ENCODE data around the gene TRIM8. TPM values are rescaled to one million over a fixed set of nuclear protein-coding genes. Genes with fewer than 3 reads are reported as not detected.
"Not testable (repeated sequence)": the region's sequence is repeated elsewhere in the genome, so short reads cannot be mapped to it uniquely, and the experiment has no call there.

Gene TRIM8
- polyA plus RNA-seq, 1 donor from 2014 or later, result 71.5 TPM

DNA sequence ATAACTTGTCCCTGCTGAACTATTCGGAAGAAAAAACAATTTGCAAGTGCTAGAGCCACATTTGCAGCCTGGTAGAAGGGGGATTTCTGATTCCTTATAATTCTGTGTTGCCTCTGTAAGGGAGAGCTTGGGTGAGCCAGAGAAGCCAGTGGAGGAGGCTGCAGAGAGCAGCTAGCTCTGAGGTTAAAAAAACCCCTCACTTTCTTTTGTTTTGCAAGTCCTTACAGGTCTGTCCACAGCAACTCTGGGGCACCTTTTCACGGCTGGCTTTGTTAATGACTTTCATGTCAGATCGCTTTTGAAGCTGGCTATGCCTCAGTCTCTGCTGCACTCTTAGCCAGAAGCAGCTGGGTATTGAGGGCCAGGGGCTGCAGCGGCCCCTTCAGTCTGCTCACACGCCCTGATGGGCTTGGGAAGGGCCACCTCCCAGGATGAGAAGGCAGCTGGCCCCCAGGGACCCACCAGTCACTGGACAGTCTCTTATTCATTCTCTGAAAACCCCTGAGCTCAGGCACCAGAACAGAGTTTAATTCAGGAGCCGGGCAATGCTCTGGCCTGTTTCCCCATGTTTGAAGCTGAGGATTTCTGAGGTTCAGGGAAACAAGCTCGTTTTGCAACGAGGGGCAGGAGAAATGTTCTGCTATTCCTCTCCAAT, 30.9 kb downstream of the TRIM8 start:
- H3K9me3 Mint-ChIP-seq, result no peaks in the 10 kb centered on the region
- H3K4me1 Mint-ChIP-seq, result peaks cover 23 to 34% (median 28%) of the 10 kb centered on the region in 3 donors
- H3K27ac Mint-ChIP-seq, result peak overlapping the region in 2 of 3 donors; percentile 49 to 62
- no peaks in the 10 kb centered on the region for H3K27me3 Mint-ChIP-seq
- H3K36me3 Mint-ChIP-seq, result peaks cover 2% of the 10 kb centered on the region
- peak overlapping the region in 2 of 4 donors; percentile 42 to 43 for H3K4me3 Mint-ChIP-seq

DNA sequence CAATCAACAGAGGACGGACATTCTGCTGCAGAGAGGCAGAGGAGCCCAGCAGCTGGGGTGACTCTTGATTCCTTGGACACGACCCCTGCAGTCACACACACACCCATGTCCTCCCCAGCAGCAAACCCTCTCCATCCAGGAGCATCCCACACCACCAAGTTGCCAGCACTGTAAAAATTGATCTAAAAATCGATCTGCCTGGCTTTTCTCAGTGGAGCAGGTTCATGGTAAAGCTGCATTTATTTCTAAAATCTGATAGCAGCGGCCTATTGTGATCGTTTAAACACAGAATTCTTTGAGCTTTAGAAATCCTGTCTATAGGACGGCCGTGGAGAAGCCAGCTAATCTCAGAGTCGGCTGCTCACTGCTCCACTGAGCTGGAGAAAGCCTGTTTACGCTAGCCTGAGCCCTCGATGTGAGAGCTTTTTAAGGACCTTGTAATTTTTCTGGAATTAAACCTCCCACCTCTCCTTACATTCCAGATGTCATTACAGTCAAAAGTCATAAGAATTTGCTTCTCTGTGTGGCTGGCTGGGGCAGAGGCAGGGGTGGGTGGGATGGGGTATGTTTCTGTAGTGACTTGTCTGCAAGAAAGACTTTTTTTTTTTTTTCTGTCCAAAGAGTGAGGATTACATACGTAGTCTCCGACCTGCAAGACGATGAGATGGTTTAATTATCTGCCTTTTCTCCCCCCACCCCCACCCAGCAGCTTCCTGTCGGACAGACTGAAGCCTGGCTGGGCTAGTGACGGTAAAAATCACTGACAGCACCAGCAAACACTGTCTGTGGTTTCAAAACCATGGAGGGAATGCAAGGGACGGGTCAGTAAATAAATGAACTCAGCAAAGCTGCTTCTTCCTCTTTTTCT, 31.6 kb downstream of the TRIM8 start:
- H3K27ac Mint-ChIP-seq, result no peak overlapping the region
- no peaks in the 10 kb centered on the region for H3K9me3 Mint-ChIP-seq
- H3K27me3 Mint-ChIP-seq, result no peaks in the 10 kb centered on the region
- peak overlapping the region in 2 of 4 donors; percentile 42 to 43 for H3K4me3 Mint-ChIP-seq
- peaks cover 2% of the 10 kb centered on the region for H3K36me3 Mint-ChIP-seq
- H3K4me1 Mint-ChIP-seq, result peaks cover 23 to 34% (median 28%) of the 10 kb centered on the region in 3 donors

DNA sequence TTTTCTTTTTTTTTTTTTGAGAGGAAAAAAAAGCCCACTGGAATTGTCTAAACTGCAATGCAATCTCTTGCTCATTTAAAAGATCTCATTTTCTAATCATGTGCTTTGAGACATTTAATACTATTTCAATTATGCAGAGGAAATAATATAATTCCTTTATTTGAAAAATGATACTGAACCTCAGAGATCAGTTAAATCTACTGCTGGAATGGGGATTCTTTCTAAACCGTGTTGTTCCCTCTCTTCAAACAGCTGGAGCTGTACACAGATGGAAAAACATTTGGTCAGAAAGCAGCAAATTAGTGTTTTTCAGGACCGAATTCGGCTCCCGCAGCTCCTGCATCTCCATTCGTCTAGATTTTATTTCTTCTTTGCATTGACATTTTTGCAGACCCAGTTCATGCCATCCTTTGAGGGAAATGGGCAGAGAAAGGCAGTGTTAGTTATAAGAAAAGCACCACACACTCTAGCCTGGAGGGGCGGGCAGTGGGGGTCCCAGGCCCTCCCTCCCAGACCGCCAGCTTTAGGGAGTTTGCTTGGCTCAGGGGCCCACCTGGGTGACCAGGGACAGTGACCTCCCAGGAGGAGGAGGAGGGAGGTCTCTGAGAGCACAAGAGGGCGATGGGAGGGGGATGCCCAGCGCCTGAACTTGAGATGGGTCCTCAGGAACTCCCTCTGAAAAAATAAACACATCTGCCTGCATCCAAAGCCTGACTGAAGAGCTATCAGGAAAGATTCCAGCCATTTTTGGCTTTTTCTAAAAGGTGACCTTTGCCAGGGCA, 32.4 kb downstream of the TRIM8 start:
- H3K36me3 Mint-ChIP-seq, result peaks cover 2% of the 10 kb centered on the region
- H3K4me3 Mint-ChIP-seq, result no peak overlapping the region
- peak overlapping the region in 1 of 3 donors; percentile 33 for H3K27ac Mint-ChIP-seq
- no peaks in the 10 kb centered on the region for H3K9me3 Mint-ChIP-seq
- H3K4me1 Mint-ChIP-seq, result peaks cover 23 to 34% (median 28%) of the 10 kb centered on the region in 3 donors
- no peaks in the 10 kb centered on the region for H3K27me3 Mint-ChIP-seq

DNA sequence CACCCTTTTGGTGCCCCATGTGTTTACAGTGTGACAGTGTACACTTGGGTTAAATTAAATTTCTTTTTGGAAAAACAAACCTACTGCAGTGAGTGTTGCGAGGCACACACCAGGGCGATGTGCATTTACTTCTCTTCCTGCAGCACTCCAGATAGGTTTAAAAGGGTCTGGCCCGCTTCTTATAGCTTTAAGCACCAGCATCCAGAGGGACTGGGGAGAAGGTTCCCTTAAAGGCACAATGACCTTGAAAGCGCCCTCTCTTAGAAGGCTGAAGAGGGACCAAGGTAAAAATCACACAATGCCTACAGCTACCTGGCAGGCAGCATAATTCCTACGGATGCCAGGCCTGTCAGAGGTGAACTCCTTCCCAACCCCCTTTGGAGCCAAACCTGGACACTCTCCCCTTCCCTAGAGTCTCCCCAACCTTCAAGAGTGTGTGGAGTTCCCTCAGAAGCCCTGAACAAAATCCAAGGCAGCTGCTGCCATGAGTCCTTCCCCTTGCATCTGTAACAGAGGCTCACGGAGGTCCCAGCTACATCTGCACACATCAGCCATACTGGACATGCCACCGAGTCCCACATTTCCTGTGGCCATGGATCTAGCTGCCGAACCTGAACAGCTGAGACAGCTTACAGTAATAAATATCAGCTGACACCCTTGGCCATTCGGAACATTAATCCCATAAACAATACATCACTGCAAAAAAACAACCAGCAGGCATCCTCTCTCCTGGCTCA, 33.2 kb downstream of the TRIM8 start:
- Mint-ChIP-seq H3K27ac (peak overlapping the region; percentile 14 to 64 (median 23)), H3K4me1 (peaks cover 23 to 34% (median 28%) of the 10 kb centered on the region in 3 donors), H3K27me3 (no peaks in the 10 kb centered on the region), H3K9me3 (no peaks in the 10 kb centered on the region), H3K36me3 (peaks cover 3% of the 10 kb centered on the region), H3K4me3 (no peak overlapping the region)

DNA sequence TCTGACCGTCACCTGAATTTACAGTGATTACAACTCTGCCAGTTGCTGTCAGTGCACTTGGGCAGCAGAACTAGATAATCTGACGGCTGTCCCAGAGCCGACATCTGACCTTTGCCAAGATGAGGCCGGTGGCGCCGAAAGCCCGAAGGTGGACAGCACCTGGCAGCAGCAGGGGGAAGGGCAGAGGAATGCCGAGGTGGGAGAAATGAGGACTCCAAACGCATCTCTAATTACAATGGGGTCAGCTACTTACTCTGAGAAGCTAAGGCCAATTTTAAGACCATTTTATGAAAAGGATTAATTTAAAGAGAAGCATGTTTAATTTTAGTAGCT, 33.8 kb downstream of the TRIM8 start:
- no peaks in the 10 kb centered on the region for H3K9me3 Mint-ChIP-seq
- H3K36me3 Mint-ChIP-seq, result peaks cover 3% of the 10 kb centered on the region
- H3K4me3 Mint-ChIP-seq, result no peak overlapping the region
- no peaks in the 10 kb centered on the region for H3K27me3 Mint-ChIP-seq
- no peak overlapping the region for H3K27ac Mint-ChIP-seq
- H3K4me1 Mint-ChIP-seq, result peaks cover 23 to 34% (median 28%) of the 10 kb centered on the region in 3 donors

DNA sequence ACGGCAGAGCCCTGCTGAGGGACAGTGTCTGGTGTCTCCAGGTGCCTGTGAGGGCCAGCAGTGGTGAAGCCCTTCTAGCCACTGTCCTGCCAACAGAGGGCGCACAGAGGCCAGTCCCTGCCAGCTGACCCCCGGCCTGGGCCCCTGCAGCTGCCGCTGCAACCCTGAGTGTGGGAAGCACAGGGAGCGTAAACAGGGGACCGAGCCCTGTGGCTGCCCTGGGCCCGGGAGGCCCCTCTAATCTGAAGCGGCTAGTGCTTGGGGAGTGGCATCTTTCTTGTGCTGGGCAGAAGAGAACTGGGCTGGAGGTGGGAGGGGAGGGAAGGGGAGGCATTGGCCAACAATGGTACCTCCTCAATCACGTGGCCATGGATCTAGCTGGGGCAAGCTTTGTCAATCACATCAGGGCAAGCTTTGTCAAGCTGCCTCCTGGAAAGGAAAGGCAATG, 34.6 kb downstream of the TRIM8 start:
- H3K27me3 Mint-ChIP-seq, result no peaks in the 10 kb centered on the region
- no peaks in the 10 kb centered on the region for H3K9me3 Mint-ChIP-seq
- peaks cover 1% of the 10 kb centered on the region for H3K36me3 Mint-ChIP-seq
- H3K27ac Mint-ChIP-seq, result no peak overlapping the region
- H3K4me3 Mint-ChIP-seq, result peak overlapping the region in 1 of 4 donors; percentile 27
- H3K4me1 Mint-ChIP-seq, result peaks cover 19 to 30% (median 24%) of the 10 kb centered on the region in 3 donors

DNA sequence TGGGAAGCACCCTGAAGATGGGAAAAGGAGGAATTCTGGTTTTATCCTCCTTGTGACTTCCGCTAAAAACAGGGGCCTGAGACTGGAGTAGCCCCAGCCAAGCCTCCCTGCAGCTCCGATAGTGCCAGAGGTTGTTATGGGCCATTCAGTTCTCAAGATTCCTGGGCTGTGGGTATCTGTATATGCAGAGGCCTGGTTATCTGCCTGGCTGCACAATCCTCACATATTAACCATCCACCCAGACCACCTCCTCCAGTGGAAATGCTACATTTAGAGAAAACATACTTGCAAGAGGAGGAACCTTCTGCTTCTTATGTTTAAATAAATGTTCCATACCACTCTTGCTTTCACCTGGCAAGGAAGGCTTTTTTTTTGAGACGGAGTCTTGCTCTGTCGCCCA, 35.3 kb downstream of the TRIM8 start:
- no peaks in the 10 kb centered on the region for H3K9me3 Mint-ChIP-seq
- peaks cover 1% of the 10 kb centered on the region for H3K36me3 Mint-ChIP-seq
- no peak overlapping the region for H3K27ac Mint-ChIP-seq
- H3K27me3 Mint-ChIP-seq, result no peaks in the 10 kb centered on the region
- H3K4me1 Mint-ChIP-seq, result peaks cover 16 to 27% (median 22%) of the 10 kb centered on the region in 3 donors
- H3K4me3 Mint-ChIP-seq, result no peak overlapping the region

DNA sequence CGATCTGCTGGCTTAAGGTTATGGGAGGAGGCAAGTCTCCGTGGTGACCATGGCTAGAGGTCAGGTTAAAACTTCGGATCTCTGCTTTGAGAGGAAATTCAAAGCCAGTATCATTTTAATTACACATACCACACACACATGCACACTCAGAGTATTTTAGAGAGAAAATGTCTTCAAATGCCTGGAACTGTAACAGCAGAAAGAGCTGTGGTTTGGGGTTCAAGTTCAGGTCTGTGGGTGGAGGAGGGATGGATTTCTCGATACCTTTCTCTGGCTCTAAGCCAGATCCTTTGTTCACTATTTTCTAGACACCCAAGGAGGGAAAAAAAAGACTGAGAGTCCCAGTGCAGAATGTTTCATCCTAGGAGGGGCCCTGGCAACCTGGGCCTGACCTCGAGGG, 37.4 kb downstream of the TRIM8 start:
- Mint-ChIP-seq H3K27me3 (no peaks in the 10 kb centered on the region), H3K27ac (no peak overlapping the region), H3K9me3 (no peaks in the 10 kb centered on the region), H3K36me3 (peaks cover 4% of the 10 kb centered on the region), H3K4me3 (no peak overlapping the region), H3K4me1 (peaks cover 2 to 7% (median 7%) of the 10 kb centered on the region in 3 donors)

DNA sequence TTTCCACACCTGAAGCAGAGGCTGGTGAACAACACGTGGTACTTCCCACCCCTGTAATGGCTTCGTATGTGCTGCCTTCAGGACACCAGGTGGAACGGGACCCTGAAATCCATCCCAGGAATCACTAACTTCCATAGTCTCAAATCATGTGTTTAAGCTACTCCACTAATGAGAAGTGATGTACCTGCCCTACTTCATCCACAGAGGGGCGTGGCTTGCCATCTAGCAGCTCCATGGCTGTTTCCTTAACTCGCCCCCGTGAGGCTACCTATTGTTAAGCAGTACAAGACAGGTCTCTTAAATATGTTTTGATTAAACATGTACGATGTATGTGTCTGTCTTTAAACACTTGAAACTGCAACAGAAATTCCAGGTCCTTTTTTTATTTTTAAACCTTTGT, 38.1 kb downstream of the TRIM8 start:
- Mint-ChIP-seq H3K9me3 (no peaks in the 10 kb centered on the region), H3K4me1 (peaks cover 2 to 4% (median 3%) of the 10 kb centered on the region in 3 donors), H3K27ac (no peak overlapping the region), H3K27me3 (no peaks in the 10 kb centered on the region), H3K4me3 (no peak overlapping the region), H3K36me3 (peaks cover 4% of the 10 kb centered on the region)

DNA sequence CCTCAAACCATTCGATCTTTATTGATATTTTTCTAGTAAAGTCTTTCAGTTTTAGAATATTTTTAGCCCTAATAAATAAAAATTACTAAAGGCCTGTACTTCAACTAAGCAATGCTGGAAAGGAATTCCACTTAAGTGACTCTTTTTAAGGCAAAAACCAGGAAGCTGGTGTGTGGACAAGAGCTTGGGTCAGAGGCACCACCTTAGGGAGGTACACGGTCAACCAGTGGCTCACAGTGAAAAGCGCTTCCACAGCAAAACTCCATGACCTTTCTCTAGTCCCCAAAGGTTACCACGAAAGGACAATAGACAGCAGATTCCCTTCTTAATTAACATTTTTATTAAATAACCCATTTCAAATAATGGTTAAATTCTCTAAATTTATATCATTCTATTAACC, 38.7 kb downstream of the TRIM8 start:
- no peaks in the 10 kb centered on the region for H3K9me3 Mint-ChIP-seq
- no peak overlapping the region for H3K27ac Mint-ChIP-seq
- no peaks in the 10 kb centered on the region for H3K27me3 Mint-ChIP-seq
- H3K36me3 Mint-ChIP-seq, result peaks cover 4% of the 10 kb centered on the region
- no peak overlapping the region for H3K4me3 Mint-ChIP-seq
- peaks cover 0 to 4% (median 2%) of the 10 kb centered on the region in 3 donors for H3K4me1 Mint-ChIP-seq

DNA sequence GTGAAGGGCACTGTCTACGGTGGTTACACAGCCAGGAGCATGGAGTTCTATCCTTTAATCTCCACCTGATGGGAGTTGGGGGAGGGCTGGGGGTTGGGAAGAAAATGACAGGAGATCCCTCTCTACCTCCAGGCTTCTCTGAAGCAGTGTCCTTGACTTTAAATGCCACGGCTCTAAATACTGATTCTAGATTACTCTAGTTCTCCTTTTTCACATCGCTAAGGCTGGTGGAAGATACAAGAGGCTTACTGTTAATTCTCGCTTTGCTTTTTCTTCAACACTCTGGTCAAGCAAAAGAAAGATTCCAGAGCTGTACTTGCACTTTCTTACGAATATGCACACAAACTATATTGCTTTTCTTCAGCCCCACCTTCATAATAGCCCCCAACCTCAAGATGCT, 39.5 kb downstream of the TRIM8 start:
- H3K4me1 Mint-ChIP-seq, result peaks cover 0 to 2% (median 1%) of the 10 kb centered on the region in 3 donors
- no peaks in the 10 kb centered on the region for H3K27me3 Mint-ChIP-seq
- no peak overlapping the region for H3K4me3 Mint-ChIP-seq
- peaks cover 4% of the 10 kb centered on the region for H3K36me3 Mint-ChIP-seq
- H3K27ac Mint-ChIP-seq, result peak overlapping the region in 2 of 3 donors; percentile 14 to 23
- H3K9me3 Mint-ChIP-seq, result no peaks in the 10 kb centered on the region

DNA sequence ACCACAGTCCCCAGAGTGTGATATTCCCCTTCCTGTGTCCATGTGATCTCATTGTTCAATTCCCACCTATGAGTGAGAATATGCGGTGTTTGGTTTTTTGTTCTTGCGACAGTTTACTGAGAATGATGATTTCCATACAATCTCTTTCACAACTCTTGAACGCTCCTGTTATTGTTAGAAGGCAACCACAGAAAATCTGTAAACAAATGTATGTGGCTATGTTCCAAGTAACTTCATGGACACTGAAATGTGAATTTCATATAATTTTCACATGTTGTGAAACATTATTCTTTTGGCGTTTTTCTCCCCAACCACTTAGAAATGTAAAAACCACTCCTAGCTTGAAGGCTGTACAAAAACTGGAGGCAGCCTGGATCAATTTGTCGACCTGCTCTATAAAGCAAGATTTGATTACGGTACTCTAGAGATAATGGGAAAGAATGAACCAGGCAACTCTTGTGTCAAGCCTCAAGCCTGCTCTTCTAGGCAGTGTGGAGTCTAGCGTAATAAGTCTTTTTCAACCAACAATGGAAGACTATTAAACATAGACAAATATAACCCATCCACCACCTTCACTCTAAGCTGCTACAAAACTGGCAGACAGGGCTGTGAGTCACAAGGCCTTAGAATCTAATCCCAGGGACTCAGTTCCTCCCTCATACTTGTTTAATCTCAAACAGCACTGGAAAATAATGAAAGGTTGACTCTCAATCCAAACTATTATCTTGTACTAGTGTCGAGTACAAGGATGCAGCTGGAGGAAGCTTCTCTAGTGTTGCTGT, 47.2 kb downstream of the TRIM8 start:
- Mint-ChIP-seq H3K9me3 (no peaks in the 10 kb centered on the region), H3K27me3 (no peaks in the 10 kb centered on the region), H3K4me3 (no peak overlapping the region), H3K27ac (no peak overlapping the region), H3K36me3 (peaks cover 2% of the 10 kb centered on the region), H3K4me1 (no peaks in the 10 kb centered on the region)

DNA sequence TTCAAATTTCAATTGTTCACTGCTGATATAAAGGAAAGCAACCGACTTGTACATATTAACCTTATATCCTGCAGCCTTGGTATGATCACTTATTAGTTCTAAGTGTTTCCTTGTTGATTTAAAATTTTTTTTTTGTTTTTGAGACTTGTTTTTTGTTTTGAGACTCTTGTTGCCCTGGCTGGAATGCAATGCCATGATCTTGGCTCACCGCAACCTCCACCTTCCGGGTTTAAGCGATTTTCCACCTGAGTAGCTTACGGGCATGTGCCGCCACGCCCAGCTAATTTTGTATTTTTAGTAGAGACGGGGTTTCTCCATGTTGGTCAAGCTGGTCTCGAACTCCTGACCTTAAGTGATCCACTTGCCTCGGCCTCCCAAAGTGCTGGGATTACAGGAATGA, 51.1 kb downstream of the TRIM8 start:
- H3K27me3 Mint-ChIP-seq, H3K4me1 Mint-ChIP-seq, H3K27ac Mint-ChIP-seq, H3K4me3 Mint-ChIP-seq, H3K9me3 Mint-ChIP-seq: not testable (repeated sequence)
- H3K36me3 Mint-ChIP-seq, result peaks cover 17% of the 10 kb centered on the region

DNA sequence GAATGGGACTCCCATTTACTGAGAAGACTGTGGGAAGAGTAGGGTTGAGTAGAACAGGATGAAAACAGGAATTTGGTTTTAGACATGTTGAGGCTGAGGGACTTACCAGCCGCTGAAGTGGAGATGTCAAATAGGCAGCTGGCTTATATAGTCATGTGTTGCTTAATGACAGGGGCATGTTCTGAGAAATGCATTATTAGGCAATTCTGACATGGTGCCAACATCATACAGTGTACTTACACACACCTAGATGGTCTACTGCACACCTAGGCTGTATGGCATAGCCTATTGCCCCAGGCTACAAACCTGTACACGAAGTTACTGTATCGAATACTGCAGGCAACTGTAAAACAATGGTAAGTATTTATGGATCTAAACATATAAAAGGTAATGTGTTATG, 52.5 kb downstream of the TRIM8 start:
- Mint-ChIP-seq H3K9me3 (no peaks in the 10 kb centered on the region), H3K27me3 (no peaks in the 10 kb centered on the region), H3K27ac (no peak overlapping the region), H3K36me3 (peaks cover 17% of the 10 kb centered on the region), H3K4me3 (no peak overlapping the region), H3K4me1 (no peaks in the 10 kb centered on the region)

Measured in IgD-negative memory B cell (primary cell).